ENCODE measurements around the gene DNASE1L2. TPM values are rescaled to one million over a fixed set of nuclear protein-coding genes. Genes with fewer than 3 reads are reported as not detected.

The DNASE1L2 gene
- total and polyA plus RNA-seq, 10 of the 15 experiments (the other 5 are each of a cell fraction or from before 2014, with no cell fraction given), result 0.06 to 1.5 (median 0.29) TPM

DNA sequence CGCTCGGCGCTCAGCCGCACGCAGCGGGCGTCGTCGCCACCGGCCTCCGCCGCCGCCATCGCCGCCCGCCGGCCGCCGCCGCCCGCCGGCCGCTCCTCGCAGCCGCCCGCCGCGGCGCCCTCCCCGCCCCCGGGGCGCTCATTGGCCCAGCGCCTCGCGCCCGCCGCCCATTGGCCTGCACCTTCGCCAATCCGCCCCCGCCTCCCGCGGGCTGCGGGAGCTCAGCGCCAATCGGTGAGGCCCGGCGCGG, 21.6 kb upstream of the DNASE1L2 start, which contains the start of gene PGP (continued):
- TF ChIP-seq MYB (IDR thresholded peaks at IDR 0.05; ENCODE audit: borderline replicate concordance, low read depth, low read length), result no peak
- TF ChIP-seq FOS (IDR thresholded peaks at IDR 0.05; ENCODE audit: borderline replicate concordance, extremely low read depth, insufficient read length), result peak; percentile 96
- TF ChIP-seq, protein P1, sequence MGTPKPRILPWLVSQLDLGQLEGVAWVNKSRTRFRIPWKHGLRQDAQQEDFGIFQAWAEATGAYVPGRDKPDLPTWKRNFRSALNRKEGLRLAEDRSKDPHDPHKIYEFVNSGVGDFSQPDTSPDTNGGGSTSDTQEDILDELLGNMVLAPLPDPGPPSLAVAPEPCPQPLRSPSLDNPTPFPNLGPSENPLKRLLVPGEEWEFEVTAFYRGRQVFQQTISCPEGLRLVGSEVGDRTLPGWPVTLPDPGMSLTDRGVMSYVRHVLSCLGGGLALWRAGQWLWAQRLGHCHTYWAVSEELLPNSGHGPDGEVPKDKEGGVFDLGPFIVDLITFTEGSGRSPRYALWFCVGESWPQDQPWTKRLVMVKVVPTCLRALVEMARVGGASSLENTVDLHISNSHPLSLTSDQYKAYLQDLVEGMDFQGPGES (IDR thresholded peaks at IDR 0.05), result no peak
- no peak for TF ChIP-seq SREBF2 (IDR thresholded peaks at IDR 0.05; ENCODE audit: low read length)
- 0 out of 2 replicates have a peak, but pooled peaks have one; percentile 96 for TF ChIP-seq EZH2 (IDR thresholded peaks at IDR 0.05; ENCODE audit: borderline replicate concordance, control insufficient read depth, low read depth, low read length)
- no peak for TF ChIP-seq RCOR1 (conservative IDR thresholded peaks at IDR 0.05; ENCODE audit: low read depth, low read length)
- TF ChIP-seq SIN3A (IDR thresholded peaks at IDR 0.05; ENCODE audit: low read depth, low read length), result no peak
- TF ChIP-seq IKZF2 (IDR thresholded peaks at IDR 0.05), result no peak
- TF ChIP-seq EGR1 (IDR thresholded peaks at IDR 0.05; ENCODE audit: borderline replicate concordance in 1 of 2, low read depth in 2 of 2, low read length in 2 of 2), result peak in 1 of 2 experiments; percentile 87; a peak in 2 of 3 replicates
- TF ChIP-seq CREB1 (IDR thresholded peaks at IDR 0.05; ENCODE audit: low read depth), result no peak
- TF ChIP-seq, protein P2, sequence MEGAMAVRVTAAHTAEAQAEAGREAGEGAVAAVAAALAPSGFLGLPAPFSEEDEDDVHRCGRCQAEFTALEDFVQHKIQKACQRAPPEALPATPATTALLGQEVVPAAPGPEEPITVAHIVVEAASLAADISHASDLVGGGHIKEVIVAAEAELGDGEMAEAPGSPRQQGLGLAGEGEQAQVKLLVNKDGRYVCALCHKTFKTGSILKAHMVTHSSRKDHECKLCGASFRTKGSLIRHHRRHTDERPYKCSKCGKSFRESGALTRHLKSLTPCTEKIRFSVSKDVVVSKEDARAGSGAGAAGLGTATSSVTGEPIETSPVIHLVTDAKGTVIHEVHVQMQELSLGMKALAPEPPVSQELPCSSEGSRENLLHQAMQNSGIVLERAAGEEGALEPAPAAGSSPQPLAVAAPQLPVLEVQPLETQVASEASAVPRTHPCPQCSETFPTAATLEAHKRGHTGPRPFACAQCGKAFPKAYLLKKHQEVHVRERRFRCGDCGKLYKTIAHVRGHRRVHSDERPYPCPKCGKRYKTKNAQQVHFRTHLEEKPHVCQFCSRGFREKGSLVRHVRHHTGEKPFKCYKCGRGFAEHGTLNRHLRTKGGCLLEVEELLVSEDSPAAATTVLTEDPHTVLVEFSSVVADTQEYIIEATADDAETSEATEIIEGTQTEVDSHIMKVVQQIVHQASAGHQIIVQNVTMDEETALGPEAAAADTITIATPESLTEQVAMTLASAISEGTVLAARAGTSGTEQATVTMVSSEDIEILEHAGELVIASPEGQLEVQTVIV (IDR thresholded peaks at IDR 0.05; ENCODE audit: borderline replicate concordance, partially characterized antibody), result no peak
- TF ChIP-seq SMARCA5 (IDR thresholded peaks at IDR 0.05), result no peak
- TF ChIP-seq MXI1 (IDR thresholded peaks at IDR 0.05; ENCODE audit: low read depth, low read length), result no peak
- no peak for TF ChIP-seq ZNF622 (IDR thresholded peaks at IDR 0.05)
- no peak for TF ChIP-seq NFXL1 (IDR thresholded peaks at IDR 0.05; ENCODE audit: borderline replicate concordance)
- TF ChIP-seq, protein P3, sequence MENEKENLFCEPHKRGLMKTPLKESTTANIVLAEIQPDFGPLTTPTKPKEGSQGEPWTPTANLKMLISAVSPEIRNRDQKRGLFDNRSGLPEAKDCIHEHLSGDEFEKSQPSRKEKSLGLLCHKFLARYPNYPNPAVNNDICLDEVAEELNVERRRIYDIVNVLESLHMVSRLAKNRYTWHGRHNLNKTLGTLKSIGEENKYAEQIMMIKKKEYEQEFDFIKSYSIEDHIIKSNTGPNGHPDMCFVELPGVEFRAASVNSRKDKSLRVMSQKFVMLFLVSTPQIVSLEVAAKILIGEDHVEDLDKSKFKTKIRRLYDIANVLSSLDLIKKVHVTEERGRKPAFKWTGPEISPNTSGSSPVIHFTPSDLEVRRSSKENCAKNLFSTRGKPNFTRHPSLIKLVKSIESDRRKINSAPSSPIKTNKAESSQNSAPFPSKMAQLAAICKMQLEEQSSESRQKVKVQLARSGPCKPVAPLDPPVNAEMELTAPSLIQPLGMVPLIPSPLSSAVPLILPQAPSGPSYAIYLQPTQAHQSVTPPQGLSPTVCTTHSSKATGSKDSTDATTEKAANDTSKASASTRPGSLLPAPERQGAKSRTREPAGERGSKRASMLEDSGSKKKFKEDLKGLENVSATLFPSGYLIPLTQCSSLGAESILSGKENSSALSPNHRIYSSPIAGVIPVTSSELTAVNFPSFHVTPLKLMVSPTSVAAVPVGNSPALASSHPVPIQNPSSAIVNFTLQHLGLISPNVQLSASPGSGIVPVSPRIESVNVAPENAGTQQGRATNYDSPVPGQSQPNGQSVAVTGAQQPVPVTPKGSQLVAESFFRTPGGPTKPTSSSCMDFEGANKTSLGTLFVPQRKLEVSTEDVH (IDR thresholded peaks at IDR 0.05; ENCODE audit: low read depth, partially characterized antibody), result no peak
- TF ChIP-seq, protein P4, sequence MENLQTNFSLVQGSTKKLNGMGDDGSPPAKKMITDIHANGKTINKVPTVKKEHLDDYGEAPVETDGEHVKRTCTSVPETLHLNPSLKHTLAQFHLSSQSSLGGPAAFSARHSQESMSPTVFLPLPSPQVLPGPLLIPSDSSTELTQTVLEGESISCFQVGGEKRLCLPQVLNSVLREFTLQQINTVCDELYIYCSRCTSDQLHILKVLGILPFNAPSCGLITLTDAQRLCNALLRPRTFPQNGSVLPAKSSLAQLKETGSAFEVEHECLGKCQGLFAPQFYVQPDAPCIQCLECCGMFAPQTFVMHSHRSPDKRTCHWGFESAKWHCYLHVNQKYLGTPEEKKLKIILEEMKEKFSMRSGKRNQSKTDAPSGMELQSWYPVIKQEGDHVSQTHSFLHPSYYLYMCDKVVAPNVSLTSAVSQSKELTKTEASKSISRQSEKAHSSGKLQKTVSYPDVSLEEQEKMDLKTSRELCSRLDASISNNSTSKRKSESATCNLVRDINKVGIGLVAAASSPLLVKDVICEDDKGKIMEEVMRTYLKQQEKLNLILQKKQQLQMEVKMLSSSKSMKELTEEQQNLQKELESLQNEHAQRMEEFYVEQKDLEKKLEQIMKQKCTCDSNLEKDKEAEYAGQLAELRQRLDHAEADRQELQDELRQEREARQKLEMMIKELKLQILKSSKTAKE (IDR thresholded peaks at IDR 0.05; ENCODE audit: low read depth, poor library complexity, severe bottlenecking), result no peak
- TF ChIP-seq CREM (IDR thresholded peaks at IDR 0.05; ENCODE audit: low read depth), result no peak
- TF ChIP-seq NR2C1 (IDR thresholded peaks at IDR 0.05), result no peak
- TF ChIP-seq, protein P5, sequence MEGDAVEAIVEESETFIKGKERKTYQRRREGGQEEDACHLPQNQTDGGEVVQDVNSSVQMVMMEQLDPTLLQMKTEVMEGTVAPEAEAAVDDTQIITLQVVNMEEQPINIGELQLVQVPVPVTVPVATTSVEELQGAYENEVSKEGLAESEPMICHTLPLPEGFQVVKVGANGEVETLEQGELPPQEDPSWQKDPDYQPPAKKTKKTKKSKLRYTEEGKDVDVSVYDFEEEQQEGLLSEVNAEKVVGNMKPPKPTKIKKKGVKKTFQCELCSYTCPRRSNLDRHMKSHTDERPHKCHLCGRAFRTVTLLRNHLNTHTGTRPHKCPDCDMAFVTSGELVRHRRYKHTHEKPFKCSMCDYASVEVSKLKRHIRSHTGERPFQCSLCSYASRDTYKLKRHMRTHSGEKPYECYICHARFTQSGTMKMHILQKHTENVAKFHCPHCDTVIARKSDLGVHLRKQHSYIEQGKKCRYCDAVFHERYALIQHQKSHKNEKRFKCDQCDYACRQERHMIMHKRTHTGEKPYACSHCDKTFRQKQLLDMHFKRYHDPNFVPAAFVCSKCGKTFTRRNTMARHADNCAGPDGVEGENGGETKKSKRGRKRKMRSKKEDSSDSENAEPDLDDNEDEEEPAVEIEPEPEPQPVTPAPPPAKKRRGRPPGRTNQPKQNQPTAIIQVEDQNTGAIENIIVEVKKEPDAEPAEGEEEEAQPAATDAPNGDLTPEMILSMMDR (IDR thresholded peaks at IDR 0.05 in 2 of 3, conservative IDR thresholded peaks at IDR 0.05 in 1 of 3; ENCODE audit: control insufficient read depth in 2 of 3, extremely low read depth in 1 of 3, insufficient read depth in 1 of 3, low read depth in 3 of 3, low read length in 3 of 3), result no peak

Measured in GM12878 (cell line).